GM10266 (cell line): ENCODE measurements around the gene SLU7.

ENCODE experiments used
- DNase-seq: peaks from one replicate; pipeline ENCODE4 v3.0.0; 2012; ENCODE audit errors: extremely low spot score
- CTCF ChIP-seq: IDR thresholded peaks from 2 replicates; pipeline ENCODE4 v1.5.1; 2012; ENCODE audit warnings: mild to moderate bottlenecking, low read depth; ENCODE audit not compliant: control insufficient read depth, insufficient read depth; ENCODE audit errors: missing control alignments

SLU7 gene

GRCh38 chr5:160367885-160368284, 51.0 kb downstream of the SLU7 start:
- no peak for DNase-seq
- TF ChIP-seq CTCF: no peak

- TF ChIP-seq CTCF: no peak
Measured at GRCh38 chr5:160367261-160367660, 51.6 kb downstream of the SLU7 start.

GRCh38 chr5:160366230-160366629, 52.7 kb downstream of the SLU7 start:
- DNase-seq: no peak
- no peak for TF ChIP-seq CTCF

More at GRCh38 chr5:160367261-160367660, 51.6 kb downstream of the SLU7 start:
- DNase-seq: no peak

- no peak for DNase-seq
- TF ChIP-seq CTCF: no peak
Measured at GRCh38 chr5:160363660-160364395, 55.1 kb downstream of the SLU7 start.

GRCh38 chr5:160363211-160363610, 55.7 kb downstream of the SLU7 start:
- DNase-seq: no peak
- no peak for TF ChIP-seq CTCF

GRCh38 chr5:160361624-160362228, 57.2 kb downstream of the SLU7 start:
- no peak for DNase-seq
- TF ChIP-seq CTCF: no peak

GRCh38 chr5:160360310-160360709, 58.6 kb downstream of the SLU7 start:
- TF ChIP-seq CTCF: no peak
- DNase-seq: no peak
